DMS153 treated with DMSO at 0.1 percent for 48 hours (cell line): ENCODE measurements around the gene CARNS1.
"Not testable (repeated sequence)": the region's sequence is repeated elsewhere in the genome, so short reads cannot be mapped to it uniquely, and the experiment has no call there.

Experiments
- DNase-seq: peaks from one replicate; lab custom pipeline; 2025; ENCODE audit not compliant: unreplicated experiment; lab: John Stamatoyannopoulos, UW

The CARNS1 gene

DNA sequence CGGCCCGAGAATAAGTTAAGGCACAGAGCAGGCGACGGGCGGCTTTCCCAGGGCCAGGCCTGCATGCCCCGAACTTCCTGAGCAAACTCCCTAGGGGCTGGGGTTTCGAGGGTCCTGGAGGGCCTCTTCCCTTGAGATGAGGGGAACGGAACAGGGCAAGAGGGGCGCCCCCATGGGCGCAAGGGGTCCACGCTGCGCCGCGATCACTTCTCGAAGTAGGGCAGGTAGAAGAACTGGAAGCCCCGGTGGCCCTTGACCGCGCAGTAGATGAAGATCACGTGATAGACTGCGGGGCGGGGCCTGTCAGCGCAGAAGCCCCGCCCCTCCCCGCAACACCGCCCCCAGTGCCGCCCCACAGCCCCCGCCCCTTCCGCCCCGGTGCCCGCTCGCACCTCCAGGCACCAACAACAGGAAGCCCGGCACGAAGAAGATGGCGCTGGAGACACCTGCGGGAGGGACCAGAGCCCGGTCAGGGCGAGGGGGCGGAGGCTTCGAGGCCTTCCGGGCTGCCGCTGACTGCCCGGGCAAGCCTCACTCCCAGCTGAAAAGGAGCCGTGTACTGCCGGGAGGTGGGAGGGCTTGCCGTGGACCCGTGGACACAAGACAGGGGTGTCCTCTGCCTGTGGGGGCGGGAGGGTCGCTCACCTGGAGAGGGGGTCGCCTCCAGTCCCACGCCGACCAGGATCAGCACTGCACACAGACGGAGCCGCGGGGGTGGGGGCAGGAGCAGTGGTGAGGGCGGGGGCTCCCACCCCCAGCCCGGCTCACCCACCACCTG is 49.1 kb downstream of the CARNS1 start:
- peak; percentile 84 for DNase-seq

DNA sequence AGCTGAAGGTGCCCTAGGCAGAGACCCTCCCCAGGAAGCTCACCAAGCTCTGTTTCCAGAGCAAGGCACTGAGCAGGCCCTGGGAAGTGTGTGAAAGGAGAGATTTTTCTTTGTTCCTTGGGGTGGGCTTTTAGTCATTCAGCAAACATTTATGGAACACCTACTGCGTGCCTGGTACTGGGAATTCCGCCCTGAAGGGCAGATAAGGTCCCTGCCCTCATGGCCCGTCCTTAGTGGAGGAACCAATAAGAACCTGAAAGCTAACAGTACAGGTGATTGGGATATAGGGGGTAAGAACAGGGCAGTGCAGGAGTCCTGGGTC is 49.7 kb downstream of the CARNS1 start:
- no peak for DNase-seq

DNA sequence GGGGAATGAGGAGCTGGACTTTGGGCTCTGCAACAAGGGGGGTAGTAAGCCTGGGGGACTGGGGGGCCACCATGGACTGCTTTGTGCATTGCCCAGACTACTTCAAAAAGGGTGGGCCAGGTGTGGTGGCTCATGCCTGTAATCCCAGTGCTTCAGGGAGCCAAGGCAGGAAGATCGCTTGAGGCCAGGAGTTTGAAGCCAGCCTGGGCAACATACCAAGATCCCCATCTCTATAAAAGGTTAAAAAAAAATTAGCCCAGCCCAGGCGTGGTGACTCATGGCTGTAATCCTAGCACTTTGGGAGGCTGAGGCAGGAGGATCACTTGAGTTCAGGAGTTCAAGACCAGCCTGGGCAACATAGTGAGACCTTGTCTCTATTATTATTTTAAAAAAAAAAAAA is 50.1 kb downstream of the CARNS1 start:
- not testable (repeated sequence) for DNase-seq

DNA sequence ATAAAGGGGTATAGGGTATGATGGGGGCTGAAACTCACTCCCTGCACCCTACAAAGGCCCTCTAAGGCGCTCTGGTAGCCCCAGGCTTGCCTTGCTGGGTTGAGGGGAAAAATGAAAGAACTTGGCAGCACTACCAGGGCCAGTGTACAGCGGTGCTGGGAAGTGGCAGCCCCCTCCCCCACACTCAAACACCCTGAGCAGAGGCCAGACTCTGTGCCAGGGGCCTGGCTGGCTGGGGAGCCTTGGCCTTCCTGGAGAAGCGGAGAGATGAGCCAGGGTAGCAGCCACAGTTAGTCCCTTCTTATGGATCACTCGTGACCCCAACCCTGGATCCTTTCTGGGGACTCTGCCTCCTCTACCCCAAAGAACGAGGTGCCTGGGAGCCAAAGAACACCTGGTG is 50.9 kb downstream of the CARNS1 start:
- DNase-seq = no peak

DNA sequence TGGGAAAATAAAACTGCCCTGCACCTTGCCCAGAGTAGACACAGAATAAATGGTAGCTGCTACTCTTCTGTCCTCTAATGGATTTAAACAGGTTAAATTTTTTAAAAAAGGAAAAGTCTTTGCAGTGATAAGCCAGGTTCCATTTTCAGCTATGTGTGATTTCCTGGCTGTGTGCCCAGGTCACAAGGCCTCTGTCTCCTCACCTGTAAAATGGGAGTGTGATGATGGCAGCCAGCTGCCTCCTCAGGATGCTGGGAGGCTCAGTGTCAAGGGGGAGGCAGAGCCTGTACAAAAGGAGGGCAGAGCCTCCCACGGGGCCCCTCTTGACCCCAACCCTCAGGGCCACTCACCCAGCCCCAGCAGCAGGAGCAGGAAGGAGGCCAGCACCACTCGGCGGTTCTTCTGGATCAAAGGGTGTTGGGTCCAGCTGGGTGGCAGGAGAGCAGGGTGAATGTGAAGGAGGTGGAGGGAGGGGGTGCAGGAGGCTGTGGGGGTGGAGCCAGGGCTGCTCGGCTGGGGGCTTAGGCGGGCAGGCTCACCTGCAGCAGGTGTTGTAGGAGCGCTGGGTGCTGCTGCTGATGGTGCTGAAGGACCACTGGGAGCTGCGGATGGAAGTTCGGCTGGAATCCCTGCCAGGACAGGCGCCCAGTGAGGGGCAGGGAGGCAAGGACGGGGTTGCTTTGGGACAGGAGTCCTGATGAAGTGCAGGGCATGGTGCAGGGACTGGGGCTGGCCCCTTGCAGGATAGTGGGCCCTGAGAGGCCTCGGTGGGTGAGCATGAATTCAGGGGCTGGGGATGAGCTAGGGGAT is 51.7 kb downstream of the CARNS1 start:
- DNase-seq = no peak

DNA sequence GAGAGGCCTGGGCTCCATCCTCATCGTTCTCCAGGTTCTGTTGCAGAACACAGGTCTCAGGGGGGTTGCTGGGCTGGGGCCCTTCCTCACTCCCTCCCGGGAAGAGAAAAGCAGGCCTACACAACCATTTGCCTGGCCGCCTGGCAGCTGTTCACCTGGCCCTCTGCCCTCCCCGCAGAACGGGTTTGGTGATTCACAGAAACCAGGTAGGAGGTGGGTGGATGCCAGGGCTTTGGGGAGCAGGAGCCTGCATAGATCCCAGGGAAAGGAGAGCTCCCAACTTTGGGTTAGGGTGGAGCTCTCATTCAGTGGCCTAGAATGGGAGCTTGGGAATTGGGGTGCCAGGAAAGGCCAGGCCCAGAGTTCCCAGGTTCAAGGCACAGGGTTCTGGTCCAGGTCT is 52.6 kb downstream of the CARNS1 start:
- no peak for DNase-seq

DNA sequence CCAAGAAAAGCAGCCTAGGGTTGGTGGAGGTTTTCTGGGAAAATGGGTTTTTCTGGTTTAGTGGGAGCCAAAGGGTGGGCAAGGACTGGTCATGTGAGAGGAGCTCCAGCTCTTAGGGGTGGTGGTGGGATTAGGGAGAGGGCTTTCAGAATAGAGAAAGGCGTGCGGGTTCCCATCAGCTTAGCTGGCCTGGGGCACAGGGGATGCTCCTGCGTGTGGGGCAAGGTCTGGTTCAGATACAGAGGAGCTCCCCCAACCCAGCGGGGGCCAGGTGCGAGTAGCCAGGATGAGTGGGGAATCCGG is 52.9 kb downstream of the CARNS1 start:
- no peak for DNase-seq

DNA sequence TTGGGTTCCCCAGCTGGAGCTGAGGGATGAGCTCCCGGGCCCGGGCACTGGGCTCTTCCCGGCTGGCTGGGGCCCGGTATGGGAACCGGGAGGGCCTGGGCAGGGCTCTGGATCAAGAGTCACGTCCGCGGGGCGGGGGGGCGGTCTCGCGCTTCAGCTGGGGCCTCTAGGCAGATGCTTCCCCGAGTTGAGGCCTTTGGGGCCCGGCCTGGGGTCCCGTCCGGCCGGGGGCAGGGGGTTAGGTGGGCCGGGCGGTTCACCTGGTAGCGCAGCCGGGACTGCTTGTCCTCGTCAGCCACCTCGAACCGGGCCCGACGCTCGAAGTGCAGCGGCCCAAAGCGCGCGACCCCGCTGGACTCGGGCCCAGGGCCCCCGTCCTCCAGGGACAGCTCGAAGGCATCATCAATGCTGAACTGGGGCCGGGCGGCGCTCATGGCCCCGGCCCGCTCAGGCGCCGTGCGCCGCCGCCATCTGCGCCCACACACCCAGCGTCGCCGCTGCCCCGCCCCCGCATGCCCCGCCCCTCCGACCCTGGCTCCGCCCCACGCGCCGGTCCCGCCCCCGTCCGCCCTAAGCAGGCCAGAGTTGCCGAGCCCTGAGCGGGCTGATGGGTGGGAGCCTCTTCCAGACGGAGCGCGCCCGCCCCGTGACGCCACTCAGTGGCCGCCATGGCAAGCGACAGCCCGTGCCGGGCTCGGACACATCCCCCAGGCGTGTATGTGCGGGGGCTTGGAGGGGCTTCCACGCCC is 53.5 kb downstream of the CARNS1 start, which contains the start of gene TMEM134:
TSS of gene TMEM134 (minus strand) at position 493 of the 749 bp plus-strand sequence. CDS start at position 434, 59 bp downstream.
- DNase-seq = peak; percentile 64

DNA sequence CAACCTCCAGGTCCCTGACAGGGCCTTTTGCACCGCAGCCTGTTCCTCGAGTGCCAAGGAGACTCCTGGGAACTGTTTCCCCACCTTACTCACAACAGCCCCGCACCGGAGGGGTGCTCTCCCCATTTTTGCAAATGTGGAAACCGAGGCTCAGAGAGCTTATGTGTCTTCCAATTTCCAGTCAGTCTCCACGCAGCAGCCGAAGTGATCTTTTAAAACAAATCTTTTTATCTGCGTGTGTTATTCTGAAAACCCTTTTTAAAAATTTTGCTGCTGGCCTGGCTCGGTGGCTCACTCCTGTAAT is 54.0 kb downstream of the CARNS1 start:
- no peak for DNase-seq

DNA sequence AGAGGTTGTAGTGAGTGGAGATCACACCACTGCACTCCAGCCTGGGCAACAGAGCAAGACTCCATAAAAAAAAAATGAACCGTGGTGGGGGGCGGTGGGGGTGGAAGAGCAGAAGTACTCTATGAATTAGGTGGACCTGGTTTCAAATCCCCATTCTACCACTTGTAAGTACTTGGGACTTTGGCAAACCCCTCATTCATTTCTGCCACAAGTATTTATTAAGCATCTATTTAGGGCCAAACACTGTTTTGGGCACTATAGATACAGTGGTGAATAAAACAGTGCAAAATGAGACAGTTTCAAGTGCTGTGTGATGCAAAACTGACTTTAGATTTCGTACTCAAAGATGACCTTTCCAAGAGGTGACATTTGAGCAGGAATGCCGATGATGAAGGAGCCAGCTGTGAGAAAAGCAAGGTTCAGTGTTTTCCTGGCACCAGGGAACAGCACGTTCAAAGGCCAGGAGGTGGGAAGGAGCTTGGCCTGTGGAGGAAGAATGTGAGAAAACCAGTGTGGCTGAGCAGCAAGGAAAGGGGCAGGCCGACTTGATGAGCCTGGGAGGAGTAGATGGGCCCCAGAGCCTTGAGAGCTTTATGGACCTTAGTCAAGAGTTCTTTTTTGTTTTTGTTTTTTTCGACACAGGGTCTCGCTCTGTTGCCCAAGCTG is 55.0 kb downstream of the CARNS1 start:
- DNase-seq = no peak

DNA sequence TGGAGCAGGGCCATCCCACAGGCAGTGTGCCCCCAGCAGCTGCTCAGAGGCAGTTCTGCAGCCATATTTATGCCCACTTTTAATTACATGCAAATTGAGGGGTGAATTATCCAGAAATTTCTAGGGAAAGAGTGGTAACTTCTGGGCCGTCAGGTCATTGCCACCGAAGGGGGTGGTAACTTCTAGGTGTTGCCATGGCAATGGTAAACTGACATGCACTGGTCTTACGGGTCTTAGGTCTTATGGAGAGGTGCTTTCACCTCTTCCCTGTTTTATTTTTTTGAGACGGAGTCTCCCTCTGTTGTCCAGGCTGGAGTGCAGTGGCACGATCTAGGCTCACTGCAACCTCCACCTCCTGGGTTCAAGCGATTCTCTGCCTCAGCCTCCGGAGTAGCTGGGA is 57.4 kb downstream of the CARNS1 start:
- DNase-seq = no peak
